HG02938 (cell line): ENCODE results near the gene LY6G5B.
"Not testable (repeated sequence)": the region's sequence is repeated elsewhere in the genome, so short reads cannot be mapped to it uniquely, and the experiment has no call there.

Experiments
- ATAC-seq: cut with Tn5 transposase; IDR thresholded peaks from one replicate; pipeline ENCODE4 v1.9.1; 2021; ENCODE audit warnings: mild to moderate bottlenecking, moderate library complexity; ENCODE audit not compliant: unreplicated experiment

The LY6G5B gene

DNA sequence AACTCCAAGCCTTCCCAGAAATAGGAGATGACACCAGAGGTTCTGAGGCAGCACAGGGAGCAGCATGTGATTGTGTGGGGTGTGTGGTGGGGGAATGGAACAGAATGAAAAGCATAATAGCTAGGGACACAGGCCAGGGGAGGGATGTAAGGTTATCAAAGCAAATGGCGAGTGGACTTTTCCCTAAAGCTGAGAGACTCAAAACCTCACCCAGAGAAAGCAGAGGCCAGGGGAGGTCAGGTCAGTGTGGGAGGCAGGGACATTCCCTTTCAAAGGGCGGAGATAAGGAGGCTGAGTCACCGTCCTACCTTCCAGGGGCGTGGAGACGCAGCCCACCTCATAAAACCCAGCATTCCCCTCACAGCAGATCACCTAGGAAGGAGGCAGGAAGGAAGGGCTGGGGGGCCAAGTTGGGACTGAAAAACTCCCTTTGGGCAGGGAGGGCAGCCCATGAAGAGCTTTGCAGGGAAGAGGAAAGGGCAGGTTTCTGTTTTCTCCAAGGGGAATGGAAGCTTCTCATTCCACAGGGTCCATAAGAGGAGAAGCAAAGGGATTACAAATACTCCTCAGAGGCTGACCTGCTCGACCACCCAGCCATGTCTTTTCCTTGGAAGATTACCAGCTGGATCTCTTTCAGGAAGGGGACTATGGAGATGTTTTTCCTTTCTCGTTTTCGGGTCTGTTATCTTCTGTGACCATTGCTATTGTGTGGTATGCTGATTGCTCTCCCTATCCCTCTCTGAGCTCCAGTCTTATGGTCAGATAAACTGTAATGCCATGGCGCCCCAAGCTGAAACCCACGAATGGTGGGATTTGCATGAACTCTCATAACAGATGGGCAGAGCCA is 20.7 kb downstream of the LY6G5B start:
- no peak for ATAC-seq

GRCh38 chr6:31691078-31691463 is 21.3 kb downstream of the LY6G5B start:
- ATAC-seq: no peak

DNA sequence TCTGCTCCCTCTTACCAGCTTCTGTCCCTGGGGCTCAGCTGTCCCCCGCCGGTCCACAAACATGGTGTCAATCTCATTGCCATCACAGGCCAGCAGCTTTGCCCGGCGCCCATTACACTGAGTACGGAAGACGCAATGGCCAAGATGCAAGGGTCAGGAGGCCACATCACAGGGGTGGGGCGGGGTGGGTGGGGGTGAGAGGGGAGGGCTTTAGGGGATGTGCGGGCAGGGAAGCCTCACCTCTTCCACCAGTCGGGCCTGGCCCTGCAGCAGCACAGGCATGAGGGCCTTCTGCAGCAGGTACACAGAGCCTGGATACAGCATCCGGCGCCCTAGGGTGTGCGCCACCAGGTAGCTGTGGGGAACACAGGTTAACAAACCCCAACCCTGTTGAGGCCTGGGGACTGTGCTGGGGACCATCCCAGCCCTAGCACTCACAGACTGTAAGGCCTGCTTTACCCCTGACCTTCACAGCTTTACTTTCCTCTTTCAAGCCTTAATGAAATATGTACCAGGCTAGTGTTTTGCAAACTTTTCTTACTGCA is 21.9 kb downstream of the LY6G5B start:
- no peak for ATAC-seq

DNA sequence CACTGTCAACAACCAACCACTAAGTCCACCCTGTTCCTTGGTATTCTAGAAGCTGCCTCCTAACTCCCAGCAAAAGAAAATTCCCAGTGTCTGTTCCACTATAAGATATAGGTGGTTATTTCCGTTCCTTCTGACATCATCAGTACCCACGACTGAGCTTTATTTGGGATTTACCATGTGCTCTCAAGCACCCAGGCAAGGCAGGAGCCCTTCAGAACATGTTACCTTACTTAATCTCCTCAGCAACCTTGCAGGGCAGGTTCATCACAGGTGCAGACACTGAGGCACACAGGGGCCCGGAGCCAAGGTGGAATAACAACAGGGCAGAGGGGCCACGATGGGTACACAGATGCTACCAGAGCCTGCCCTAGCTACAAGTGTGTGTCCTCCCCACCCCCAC is 22.6 kb downstream of the LY6G5B start:
- no peak for ATAC-seq

- ATAC-seq: no peak
Observed at GRCh38 chr6:31692886-31693285, 23.1 kb downstream of the LY6G5B start.

- no peak for ATAC-seq
Observed at GRCh38 chr6:31693535-31693934, 23.8 kb downstream of the LY6G5B start.

DNA sequence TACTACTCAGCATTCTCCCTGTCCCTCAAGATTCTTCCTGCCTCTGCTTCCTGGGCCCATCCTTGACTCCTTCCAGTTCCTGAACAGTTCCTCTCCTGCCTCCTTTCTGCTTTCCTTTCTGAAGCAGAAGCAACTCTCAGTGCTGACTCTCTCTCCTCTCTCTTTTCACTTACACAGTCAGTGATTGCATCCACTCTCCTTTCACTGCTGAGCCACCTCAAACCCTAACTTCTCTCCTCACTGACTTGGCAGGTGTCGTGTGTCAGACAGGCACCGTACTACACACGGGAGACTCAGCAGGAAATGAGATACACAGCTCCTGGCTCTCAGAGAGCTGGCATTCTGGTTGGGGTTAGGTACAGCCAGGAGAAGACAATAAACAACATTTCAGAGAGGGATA is 27.8 kb downstream of the LY6G5B start:
- no peak for ATAC-seq

- no peak for ATAC-seq
Observed at GRCh38 chr6:31700740-31701401, 31.1 kb downstream of the LY6G5B start.

DNA sequence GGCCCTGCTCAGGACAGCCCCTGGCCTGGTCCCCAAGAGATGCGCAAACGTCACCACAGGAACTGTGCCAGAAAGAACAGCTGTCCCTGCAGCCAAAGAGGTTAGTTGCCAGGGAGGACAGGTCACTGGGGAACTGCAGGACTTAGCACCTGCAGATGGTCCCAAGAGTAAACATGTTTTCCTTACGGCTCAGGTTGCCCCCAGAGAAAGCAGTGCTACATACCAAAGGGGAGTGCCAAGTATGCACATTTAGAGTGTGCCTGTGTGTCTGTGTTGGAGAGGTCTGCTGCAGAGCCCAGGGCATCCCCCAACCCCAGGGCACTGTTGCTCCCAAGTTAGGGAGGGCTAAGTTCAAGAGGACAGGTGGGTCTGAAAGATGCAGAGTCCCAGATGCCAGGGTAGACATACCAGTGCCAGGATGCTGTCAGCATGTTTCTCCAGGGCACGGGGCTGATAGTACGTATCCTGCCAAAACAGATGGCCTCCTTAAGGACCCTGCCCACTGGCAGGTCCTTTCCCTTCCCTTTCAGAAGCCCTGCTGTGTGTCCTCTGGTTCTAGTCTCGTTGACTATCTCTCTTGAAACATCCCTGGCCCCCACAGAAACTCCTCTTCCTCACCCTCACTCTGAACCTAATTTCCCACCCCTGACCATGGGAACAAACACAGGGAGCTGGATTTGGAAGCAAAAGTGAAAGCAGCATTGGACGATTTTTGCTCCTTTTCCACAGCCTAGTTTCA is 32.1 kb downstream of the LY6G5B start:
- ATAC-seq: no peak

DNA sequence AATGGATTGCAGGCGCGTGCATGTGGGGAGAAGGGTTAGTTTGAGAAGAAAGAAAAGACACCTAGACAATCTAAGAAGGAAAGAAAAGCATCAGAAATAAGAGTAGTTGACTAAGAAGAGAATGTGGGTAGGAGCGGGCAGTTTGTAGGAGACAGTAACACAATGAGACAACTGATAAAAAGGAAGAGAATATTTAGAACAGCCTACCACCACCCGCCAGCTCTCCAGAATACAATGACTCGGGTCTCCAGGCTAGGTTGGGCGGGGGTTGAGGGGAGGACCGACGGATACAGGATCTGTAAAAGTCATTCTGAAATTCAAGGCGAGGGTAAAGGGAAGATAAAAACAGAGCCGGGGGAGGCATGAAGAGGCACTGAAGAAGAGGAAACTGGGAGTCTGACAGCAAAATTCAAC is 32.6 kb downstream of the LY6G5B start:
- no peak for ATAC-seq

DNA sequence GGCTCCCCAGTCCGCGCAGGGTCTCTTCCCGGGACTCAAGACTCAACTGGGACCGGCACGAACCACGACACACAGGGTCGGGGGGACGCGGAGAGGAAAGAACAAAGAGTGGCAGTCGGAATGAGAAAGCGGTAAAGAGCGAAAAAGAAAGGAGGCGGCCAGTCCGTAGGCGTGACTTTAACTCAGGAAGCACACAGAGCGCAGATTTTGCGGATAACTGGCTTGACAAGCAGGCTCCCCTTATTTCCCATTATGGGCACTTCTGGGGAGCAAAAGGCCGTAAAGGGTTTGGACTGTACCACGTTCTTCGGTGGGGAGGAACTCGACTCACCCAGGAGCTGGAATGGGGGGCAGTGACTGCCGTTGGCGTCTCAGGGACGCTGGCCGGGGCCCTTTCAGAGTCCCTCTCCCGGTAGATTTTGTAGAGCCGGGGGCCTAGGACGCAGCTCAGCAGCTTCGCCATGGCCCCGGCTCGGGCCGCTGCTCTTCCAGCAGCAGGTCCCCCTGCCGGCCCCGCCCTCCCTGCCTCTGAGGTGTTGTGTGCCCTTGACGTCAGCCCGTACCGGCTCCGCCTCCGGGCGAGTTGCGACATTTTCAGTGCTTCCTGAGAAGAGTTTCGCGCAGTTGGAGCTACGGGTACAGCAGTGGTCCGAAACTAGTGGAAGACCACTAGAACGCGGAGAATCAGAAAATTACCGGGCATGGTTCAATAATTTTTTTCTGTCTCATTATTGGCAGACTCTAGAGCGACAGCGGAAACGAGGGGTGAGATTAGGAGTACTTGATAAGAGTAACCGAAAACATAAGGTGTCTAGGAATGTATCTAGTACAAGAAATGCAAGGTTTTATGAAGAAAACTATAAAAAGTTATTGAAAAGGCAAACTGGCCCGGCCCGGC is 33.3 kb downstream of the LY6G5B start, which contains the start of gene ABHD16A:
ABHD16A (minus strand) TSS at position 506 of the 898 bp plus-strand sequence; CDS start at position 463, 43 bp downstream.
- ATAC-seq: peak; percentile 62

- ATAC-seq: no peak
Observed at GRCh38 chr6:31705931-31706330, 36.2 kb downstream of the LY6G5B start.

- no peak for ATAC-seq
Observed at GRCh38 chr6:31706599-31706998, 36.8 kb downstream of the LY6G5B start, which contains the start of gene LY6G6F. TSS of gene LY6G6F (plus strand) at chr6:31706866. CDS start at chr6:31706907, 41 bp downstream.

GRCh38 chr6:31707701-31708100 is 37.9 kb downstream of the LY6G5B start:
- ATAC-seq: no peak

GRCh38 chr6:31708224-31708623 is 38.4 kb downstream of the LY6G5B start:
- ATAC-seq: no peak

DNA sequence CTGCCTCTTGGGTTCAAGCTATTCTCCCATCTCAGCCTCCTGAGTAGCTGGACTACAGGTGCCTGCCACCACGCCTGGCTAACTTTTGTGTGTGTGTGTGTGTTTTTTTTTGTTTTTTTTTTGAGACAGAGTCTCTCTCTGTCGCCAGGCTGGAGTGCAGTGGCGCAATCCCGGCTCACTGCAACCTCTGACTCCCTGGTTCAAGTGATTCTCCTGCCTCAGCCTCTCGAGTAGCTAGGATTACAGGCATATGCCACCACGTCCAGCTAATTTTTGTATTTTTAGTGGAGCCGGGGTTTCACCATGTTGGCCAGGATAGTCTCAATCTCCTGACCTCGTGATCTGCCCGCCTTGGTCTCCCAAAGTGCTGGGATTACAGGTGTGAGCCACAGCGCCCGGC is 39.4 kb downstream of the LY6G5B start:
- not testable (repeated sequence) for ATAC-seq

DNA sequence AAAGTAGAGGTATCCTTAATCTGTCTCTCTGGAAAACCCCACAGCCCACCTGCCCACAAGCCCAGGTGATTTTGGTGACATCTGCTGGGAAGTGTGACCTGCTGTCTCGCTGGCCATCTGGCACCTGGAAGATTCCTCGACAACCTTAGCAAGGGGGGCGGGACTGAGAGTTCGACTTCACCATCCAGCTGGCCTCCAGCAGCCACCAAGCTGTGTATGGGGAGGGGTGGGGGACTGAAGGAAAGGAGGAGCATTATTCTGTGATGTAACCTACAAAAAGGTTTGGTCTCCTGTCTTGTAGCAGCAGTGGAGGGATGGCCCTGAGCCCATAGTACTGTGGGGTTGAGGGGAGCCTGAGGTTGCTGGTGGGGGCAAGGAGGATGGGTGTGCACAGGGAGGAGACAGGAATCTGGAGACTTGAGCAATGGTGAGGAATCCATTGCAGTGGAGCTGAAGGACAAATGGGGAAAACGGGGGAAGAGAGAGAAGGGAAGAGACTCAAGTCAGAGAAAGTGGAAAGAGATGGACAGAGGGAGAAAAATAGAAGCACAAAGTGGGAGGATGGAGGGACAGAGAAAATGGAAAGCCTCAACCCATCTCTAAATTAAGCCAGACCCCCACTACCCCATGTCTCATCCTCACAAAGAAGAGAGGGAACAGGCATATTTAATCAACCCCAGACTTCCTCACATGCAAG is 40.9 kb downstream of the LY6G5B start:
- ATAC-seq: no peak

DNA sequence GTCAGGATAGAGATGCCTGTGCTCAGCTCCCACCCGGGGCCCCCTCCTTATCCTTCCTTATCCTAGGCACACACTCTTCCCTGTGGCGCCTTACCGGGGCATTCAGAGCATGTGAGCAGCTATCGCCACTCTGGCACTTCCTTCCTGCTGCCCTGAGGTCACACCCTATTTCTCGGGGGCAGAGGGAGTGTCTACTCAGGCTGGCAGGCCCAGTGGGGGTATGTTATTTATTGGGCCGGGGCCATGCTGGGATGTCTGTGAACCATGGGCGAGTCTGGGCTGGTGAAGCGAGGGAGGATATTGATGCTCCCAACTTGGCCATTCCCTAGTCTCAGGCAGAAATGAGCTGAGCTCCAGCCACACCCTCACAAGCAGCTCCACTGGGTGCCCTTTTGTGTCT is 41.5 kb downstream of the LY6G5B start:
- ATAC-seq: no peak

- no peak for ATAC-seq
Observed at GRCh38 chr6:31712296-31712695, 42.5 kb downstream of the LY6G5B start.

DNA sequence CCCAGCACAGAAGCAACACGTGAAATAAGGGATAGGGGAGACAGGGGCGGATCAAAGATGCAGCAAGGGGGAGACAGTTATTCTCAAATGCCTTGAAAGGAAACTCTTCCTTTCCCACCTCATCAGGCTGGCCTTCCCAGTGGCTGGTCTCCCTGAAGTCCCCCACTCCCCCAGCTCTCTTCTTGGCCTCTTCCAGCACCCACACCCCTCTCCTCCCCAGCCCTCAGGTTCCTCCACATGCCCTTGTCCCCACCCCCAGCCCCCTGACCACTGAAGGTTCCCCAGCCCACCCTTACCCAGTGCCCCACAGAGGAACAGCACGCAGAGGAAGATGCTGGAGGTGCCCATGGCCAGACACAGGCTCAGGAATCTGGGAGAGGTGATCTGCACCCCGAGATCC is 43.7 kb downstream of the LY6G5B start:
- ATAC-seq: no peak
